Fibroblast of the aortic adventitia (primary cell): ENCODE data around the gene INHA. TPM values are rescaled to one million over a fixed set of nuclear protein-coding genes. Genes with fewer than 3 reads are reported as not detected.

Source experiments
- DNase-seq: peaks from one replicate; pipeline ENCODE4 v3.0.0-alpha.2; 2010; ENCODE audit warnings: low read depth
- H3K4me3 ChIP-seq: 2 replicates; pipeline ENCODE4 v1.5.1; 2011; ENCODE audit warnings: low read depth, mild to moderate bottlenecking, control low read depth, low read length, moderate library complexity
- total RNA-seq: library from RNA; depleted of rRNA; stranded (reverse); fragments of >200 nt; gene quantifications from 2 replicates; pipeline ENCODE4 v1.2.3, GENCODE V29; 2012; ENCODE audit warnings: low replicate concordance
- TF ChIP-seq, protein P1 (sequence below): IDR thresholded peaks from 2 replicates; pipeline ENCODE4 v1.5.1; 2011; ENCODE audit warnings: mild to moderate bottlenecking, low read length, control low read depth, inconsistent platforms; ENCODE audit not compliant: insufficient read depth

The INHA gene
- total RNA-seq, 1 donor, result 0.18 TPM

DNA sequence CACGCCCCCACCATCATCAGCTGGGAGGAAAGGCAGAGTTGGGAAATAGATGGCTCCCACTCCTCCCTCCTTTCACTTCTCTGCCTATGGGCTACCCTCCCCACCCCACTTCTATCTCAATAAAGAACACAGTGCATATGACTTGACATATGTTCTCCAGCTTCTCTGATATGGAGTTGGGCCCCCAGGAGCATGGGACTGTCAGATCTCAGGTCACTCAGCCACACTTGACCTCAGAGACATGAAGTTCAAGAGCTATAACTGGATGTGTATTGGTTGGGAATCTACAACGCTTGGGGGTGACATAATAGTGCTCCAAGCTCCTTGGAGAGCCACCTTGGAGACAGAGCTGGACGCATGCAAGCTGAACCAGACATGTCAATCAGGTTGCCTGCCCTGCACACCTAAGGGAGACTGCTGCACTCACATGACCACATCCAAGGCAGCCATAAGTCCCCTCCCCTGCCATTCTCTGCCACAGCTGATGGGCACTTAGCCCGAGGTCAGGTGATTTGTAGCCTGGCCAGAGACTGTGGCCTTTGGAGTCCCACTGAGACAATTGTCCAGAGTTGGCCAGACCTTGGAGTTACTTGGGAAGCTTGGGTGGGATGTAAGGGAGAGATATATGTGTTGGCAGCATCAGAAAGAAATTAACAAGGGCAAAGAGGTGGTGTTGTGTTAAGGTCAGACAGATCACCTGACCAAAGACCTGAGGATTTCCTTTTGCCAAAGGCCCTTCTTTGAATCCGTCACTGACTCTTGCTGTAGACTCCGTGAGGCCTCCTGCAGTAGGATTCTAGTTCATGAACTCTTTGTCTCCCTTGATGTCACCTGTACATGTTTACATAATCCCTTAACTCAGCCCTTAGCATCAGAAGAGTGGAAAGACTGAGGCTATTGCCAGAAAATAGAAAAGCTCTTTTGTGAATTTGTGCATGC is 3.7 kb downstream of the INHA start:
- H3K4me3 ChIP-seq, result no peak overlapping the region
- TF ChIP-seq, protein P1, sequence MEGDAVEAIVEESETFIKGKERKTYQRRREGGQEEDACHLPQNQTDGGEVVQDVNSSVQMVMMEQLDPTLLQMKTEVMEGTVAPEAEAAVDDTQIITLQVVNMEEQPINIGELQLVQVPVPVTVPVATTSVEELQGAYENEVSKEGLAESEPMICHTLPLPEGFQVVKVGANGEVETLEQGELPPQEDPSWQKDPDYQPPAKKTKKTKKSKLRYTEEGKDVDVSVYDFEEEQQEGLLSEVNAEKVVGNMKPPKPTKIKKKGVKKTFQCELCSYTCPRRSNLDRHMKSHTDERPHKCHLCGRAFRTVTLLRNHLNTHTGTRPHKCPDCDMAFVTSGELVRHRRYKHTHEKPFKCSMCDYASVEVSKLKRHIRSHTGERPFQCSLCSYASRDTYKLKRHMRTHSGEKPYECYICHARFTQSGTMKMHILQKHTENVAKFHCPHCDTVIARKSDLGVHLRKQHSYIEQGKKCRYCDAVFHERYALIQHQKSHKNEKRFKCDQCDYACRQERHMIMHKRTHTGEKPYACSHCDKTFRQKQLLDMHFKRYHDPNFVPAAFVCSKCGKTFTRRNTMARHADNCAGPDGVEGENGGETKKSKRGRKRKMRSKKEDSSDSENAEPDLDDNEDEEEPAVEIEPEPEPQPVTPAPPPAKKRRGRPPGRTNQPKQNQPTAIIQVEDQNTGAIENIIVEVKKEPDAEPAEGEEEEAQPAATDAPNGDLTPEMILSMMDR, result no peak
- no peak for DNase-seq

DNA sequence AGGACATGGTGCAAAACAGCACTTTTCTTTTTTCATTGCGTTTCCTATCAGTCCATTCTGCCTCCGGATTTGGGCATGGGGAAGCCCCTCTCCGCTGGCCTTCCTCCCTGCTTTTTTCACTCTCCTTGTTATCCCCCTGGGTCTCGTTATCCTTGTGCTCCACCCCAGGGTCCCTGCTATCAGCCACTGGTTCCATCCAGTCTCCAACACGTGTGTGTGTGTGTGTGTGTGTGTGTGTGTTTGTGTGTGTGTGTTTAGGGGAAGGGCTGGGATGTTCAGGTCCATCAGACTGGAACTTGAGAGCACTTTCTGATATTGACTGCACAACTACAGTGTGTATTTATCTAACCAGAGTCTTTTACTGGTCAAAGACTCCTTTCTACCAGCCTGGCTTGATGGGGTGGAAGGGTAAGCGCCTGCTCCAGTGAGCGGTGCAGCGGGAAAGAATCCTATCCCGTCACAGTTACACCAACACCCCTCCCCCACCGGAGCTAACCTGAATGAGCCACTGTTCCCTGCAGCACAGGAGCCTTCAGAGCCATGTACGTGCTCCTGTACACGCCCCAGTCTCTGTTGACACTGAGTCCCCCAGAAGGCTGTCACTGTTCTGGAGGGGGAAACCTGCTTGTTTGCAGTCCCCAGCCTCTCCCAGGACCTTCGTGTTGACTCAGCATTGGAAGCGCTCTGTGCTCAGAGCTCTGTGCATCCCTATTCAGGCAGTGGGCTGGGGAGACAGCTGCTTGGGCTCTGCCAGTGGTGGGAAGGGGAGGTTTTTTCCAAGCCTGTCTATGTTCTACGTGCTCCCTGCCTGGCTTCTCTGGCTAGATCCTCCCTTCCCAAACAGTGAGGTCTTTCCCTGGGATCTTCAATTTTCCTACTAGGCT is 4.6 kb downstream of the INHA start:
- no peak overlapping the region for H3K4me3 ChIP-seq
- no peak for DNase-seq
- TF ChIP-seq, protein P1, result no peak

DNA sequence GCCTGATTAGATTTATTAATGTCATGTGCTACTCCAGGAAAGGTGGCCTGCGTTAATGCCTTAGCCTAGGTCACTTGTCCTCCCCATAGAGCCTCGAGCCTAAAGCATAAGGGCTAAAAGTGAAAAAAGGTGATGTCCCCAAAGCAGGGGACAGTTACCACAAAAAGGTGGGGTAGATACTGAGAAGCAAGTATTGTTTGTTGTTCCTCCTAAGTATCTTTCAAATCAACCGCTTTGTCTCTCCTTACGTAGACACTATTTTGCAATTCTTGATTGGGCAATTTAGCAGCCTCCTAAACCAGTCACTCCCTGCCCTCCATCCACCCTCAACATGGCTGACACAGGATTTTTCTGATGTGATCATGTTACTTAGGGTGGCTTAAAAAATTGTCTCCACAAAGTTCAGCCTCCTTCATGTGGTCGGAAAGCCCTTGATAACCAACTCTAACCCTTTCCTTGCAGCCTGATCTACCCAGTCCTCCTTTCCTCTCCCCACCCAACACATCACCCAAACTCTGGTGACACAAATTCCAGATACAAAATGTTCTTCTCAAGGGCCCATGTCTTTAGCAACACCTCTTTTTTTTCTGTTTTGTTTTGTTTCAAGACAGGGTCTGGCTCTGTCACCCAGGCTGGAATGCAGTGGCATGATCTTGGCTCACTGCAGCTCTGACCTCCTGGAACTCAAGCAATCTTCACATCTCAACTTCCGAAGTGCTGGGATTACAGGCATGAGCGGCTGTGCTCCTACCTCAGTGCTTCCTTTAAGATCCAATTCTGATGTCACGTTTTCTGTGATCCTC is 6.9 kb downstream of the INHA start:
- no peak overlapping the region for H3K4me3 ChIP-seq
- TF ChIP-seq, protein P1, result no peak
- DNase-seq, result peak; percentile 24

DNA sequence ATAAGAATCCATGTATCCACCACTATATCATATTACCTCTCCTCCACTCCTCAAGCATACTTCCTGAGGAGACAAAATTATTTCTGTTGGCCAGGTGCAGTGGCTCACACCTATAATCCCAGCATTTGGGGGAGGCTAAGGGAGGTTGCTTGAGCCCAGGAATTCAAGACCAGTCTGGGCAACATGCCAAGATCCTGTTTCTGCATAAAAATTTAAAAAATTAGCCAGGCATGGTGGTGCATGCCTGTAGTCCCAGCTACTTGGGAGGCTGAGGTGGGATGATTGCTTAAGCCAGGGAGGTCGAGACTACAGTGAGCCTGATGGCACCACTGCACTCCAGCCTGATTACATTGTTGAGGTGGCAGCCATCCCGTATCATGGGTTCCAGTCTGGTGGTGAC is 9.2 kb downstream of the INHA start:
- TF ChIP-seq, protein P1, result no peak
- H3K4me3 ChIP-seq, result no peak overlapping the region
- no peak for DNase-seq

DNA sequence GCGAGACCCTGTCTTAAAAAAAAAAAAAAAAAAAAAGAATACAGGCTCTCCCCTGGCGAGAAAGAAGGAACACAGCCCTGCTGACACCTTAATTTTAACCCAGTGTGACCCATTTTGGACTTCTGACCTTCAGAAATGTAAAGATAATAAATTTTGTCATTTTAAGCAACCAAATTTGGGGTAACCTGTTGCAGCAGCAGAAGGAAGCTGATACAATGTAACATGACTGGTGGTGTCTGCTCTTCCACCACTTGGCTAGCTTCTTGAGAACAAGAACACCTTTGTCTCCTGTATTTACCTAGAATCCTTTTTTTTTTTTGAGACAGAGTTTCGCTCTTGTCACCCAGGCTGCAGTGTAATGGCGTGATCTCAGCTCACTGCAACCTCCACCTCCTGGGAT is 19.0 kb downstream of the INHA start:
- H3K4me3 ChIP-seq, result no peak overlapping the region
- TF ChIP-seq, protein P1, result no peak
- DNase-seq, result no peak

DNA sequence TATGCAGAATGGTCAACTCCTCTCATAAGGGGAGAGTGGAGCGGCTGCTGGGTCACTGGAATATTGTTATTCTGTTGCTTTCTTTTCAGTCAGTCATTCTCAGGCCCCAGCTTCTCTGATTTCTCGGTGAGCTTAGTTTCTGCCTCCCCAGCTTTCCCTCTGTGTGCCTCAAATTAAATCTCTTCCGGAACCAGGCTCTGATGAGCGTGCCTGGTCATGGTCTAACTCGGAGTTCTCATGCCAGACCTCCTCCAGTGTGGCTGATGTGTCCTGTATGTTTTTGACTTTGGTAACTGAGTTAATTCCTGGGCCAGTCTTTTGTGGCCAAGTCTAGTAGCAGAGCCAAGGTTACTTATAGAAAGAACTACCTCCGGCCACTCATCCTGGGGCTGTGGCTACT is 20.6 kb downstream of the INHA start:
- TF ChIP-seq, protein P1, result no peak
- no peak for DNase-seq
- no peak overlapping the region for H3K4me3 ChIP-seq
